Endometrial microvascular endothelial cells (primary cell): Measurements from ENCODE around the gene RAP2A. TPM values are rescaled to one million over a fixed set of nuclear protein-coding genes. Genes with fewer than 3 reads are reported as not detected.

Source experiments
- in situ Hi-C: cut with HindIII; loops from 2 replicates; pipeline ENCODE4 v1.10.0; 2017; ENCODE audit warnings: low sequenced_read_pairs, low pct_unique_long_range_greater_than_20kb; ENCODE audit errors: inconsistent ontology term
- total RNA-seq: library from RNA; depleted of rRNA; stranded (reverse); fragments of >200 nt; gene quantifications from one replicate; pipeline ENCODE4 v1.2.3, GENCODE V29; 2015; ENCODE audit errors: inconsistent ontology term

The RAP2A gene
- total RNA-seq, 1 donor from 2014 or later, result 50.8 TPM

DNA sequence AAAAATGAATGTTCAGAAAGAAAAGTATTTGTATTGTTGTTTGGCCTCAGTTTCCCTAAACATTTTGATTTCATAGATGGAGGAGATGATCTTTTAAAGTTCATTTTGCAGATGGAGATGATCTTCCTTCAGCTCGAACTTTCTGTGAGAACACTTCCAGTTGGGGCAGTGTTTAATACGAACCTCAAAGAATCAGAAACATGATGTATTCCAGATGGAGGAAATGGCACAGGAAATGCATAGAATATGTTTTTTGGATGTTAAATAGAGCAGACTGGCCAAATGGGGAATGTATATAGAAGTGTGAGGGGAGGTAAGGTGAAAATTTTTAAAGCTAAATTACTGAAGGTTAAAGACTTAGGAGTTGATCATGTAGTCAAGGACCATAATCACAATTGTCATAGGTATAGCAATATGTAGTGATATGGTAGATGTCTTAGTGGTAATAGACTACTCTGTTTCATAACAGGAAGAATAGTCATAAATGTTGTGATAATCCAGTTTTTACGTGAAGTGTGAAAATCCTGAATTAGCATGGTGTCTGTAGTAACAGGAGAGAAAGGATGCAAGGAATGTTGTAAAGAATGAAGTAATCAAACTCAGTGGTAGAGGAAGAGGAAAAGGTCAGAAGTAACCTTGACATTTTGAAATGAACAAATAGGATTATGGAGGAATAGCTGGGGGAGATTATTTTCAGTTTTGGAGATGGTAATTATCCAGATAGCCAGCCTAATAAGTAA is 5.1 kb downstream of the RAP2A start:
- in situ Hi-C loops, result loop anchor here (10.0 kb wide), 1 partner anchor 214 kb away; the partner anchor contains the start of gene MBNL2

DNA sequence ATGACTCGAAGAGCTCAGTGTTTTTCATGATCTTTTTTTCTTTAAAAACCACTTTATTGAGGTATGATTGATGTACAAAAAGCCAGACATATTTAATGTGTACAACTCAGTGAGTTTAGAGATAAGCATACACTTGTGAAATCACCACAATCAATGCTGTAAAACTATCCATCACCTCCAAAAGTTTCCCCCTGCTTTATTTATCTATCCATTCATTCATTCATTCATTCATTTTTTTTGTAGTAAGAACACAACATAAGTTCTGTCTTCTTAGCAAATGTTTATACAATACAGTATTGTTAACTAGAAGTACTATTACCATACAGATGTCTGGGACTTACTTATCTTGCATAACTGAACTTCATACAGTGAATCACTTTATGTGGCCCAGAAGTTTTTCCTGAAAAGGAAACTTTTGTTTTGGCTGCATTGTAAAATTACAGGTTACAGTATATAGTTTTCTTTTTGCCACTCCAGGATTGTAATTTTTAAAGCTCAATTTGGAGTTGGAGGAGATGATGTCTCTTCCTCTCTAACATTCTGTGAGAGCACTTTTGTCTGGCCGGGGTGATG is 6.7 kb downstream of the RAP2A start:
- in situ Hi-C loops, result no loop called here

DNA sequence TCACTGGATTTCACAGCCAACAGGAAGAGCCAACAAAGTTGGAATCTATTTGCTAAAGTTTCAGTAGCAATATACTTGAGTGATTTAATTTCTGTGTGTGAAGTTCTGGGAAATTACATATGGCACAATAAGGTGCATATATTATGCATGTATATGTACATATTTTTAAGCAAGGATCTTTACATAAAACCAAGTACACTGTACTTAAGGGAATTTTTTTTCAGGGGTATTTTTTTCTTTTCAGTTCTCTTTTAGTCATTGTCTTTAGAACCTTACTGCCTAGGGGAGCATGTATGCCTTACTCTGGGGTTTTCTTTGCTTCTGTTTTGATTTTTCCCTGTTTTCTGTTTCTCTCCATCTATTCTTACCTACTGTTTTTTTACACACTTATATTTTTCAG is 7.4 kb downstream of the RAP2A start:
- in situ Hi-C loops, result no loop called here

DNA sequence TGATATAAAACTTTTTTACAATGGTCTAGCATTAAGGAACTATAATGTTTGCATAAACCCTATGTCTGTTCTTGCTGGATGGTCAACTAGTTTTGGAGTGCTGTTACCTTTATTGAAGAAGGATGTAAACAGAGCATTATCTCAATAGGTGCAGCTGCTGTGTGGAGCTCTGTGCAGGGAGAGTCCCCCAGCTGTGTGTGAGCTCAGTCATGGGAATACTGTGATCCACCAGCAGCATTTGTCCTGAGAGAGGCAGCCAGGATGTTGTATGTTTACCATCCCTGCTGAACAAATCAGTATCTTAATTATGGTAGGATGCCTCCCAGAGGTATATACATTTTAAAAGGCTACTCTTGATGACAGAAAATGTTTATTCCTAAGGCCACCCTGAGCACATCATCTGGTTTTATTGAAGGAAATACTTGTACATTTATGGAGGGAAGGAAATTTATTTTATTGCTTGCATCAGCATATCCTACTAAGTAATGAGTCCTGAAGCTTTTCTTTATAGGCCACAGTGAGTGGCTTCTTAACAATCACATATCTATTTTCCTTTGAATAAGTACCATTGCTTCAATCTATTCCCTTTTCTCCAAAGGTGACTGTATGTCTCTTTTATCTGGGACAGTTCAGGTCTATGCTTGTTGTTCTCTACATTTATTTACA is 11.7 kb downstream of the RAP2A start:
- in situ Hi-C loops, result no loop called here

DNA sequence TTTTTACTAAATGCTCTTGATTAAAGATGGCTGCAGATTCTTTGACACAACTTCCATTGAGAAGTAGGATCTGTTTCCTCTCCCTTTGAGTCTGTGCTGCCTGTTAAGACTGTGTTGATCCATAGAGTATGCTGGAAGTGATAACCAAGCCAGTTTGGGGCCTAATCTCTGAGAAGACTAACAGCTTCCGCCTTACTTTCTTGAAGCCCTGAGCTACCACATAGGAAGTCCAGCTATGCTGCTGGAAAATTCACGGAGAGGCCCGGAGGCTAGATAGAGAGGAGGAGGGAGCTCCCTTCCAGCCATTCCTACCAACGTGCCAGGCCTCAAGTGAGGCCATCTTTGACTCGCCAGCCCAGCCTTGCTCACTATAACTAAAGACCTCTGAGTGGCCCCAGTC is 12.5 kb downstream of the RAP2A start:
- in situ Hi-C loops, result no loop called here

DNA sequence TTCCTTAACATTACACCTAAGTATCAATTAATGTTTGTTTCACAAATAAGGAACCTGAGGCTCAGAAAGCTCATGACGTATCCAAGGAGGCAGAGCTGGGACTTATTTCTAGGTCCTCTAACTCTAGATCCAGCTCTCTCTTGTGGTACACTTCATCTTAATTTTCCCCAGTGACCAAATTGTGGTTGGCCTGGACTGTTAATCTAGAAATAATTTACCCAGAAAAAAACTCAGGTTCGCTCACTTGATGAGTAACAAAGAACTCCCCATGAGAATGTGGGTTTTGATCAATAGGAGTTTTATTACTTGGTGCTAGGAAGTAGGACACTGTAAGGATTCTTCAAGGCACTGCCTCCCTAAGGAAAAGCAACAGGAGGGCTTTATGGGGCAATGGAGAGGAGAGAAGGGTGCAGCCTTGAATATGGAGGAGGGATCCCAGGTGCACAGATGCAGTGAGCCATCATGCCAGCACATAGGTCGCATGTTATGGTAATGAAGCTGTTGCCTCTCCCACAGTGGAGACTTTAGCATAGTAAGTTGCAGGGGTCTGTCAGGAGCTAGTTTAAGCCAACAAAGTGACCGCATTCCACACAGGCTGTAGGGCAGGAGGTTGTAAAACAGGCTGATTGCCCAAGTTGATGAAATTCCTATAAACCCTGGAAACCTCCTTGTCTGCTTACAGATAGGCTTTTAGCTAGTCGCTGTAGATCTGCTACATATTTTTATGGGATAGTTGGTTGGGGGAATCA is 14.7 kb downstream of the RAP2A start:
- in situ Hi-C loops, result no loop called here

GRCh38 chr13:97454699-97455098 is 20.7 kb downstream of the RAP2A start:
- in situ Hi-C loops, result no loop called here

GRCh38 chr13:97456047-97456446 is 22.1 kb downstream of the RAP2A start:
- in situ Hi-C loops, result no loop called here

GRCh38 chr13:97459215-97459777 is 25.3 kb downstream of the RAP2A start:
- in situ Hi-C loops, result no loop called here

GRCh38 chr13:97460004-97460775 is 26.2 kb downstream of the RAP2A start:
- in situ Hi-C loops, result no loop called here

DNA sequence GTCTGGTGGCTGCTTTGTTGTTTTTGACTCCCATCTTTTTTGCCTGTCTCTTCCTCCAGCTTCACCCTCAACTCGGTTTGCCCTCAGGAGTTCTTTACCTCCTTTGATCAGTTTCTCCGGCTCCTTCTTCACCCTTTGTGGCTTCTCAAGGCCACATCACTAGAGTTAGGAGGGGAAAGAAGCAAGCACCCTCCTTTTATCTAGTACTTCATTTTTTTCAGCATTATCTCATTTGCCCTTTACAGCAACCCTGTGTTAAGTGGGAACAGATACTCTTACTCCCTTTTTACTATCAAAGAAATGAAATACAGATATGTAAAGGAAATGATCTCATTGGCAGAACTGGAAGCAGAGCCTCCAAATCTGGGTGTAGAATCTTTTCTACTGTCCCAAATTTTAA is 26.9 kb downstream of the RAP2A start:
- in situ Hi-C loops, result no loop called here

DNA sequence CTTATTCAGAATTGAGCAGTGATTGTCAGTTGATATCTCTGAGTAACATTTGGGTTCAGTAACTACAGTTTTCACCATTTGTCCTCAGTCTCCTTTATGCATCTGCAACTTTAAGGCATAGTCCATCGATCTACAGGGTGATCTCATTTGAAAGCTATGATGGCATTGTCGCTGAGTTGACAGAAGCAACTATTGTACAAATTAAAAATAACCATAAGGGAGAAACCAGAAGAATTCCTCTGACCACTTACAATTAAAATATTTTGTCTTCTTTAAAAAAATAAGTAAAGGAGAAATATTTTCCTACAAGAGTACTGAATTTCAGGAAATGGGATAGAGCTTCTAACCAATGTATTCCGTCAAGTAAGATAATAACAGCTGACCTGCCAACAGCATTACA is 30.6 kb downstream of the RAP2A start:
- in situ Hi-C loops, result no loop called here

DNA sequence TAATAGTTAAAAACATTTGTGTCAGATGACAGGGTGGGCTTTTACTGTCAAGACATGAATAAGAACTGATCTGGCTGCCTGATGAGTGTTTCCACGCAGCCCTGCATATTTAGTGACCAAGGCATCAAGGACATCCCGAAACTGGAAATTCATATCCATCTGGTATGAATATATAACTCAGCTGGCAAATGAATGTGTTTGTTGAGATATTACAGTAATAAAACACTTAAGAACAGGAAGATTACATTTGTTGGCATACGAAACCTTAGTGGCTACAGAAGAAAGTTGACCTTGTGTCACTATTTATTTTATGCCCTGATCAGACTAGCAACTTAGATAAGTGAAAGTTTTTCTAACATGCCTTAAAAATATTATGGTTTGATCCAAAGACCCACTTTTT is 32.8 kb downstream of the RAP2A start:
- in situ Hi-C loops, result no loop called here

- in situ Hi-C loops, result no loop called here
Observed at GRCh38 chr13:97468331-97468730, 34.4 kb downstream of the RAP2A start.

DNA sequence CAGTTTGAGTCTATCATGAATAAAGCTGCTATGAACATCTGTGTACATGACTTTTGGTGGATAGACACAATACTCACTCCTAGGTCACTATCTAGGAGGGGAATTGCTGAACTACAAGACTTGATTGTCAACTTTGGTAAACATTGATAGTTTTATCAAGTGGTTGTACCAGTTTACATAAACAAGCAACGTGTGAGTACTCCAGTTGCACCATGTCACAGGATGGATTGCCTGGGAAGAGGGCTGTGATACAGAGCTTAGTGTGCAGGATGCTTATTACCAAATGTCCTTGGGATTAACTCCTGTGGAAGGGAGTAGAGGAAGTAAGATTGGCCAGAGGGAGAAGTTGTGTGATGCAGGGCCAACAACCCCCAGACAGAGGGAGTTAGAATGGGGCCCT is 37.7 kb downstream of the RAP2A start:
- in situ Hi-C loops, result no loop called here

GRCh38 chr13:97474349-97474980 is 40.5 kb downstream of the RAP2A start:
- in situ Hi-C loops, result no loop called here

DNA sequence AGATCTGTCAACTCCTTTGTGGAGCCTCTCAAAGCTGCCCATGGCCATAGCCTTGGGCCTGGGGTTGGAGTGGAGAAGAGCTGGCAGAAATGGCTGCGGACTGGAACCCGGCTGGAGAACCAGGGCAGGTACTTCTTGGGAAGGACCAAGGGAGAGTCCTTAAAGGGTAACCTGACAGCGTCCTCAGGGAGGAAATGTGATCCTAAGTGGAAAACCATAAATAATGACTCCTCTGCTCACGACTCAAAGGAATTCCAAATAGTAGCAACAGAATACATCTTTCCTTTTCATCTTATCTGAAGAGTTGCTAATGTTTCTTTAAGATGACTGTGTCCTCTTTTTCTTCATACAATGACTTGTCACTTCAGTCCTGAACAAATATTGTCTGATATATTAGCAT is 41.0 kb downstream of the RAP2A start:
- in situ Hi-C loops, result no loop called here

GRCh38 chr13:97477844-97478243 is 43.9 kb downstream of the RAP2A start:
- in situ Hi-C loops, result no loop called here
